ENCODE data around the gene PYGO2.

- no peak for TF ChIP-seq CTCF (conservative IDR thresholded peaks at IDR 0.05 in 1 of 2, IDR thresholded peaks at IDR 0.05 in 1 of 2; ENCODE audit: extremely low read depth in 1 of 2, insufficient read depth in 1 of 2, low read depth in 1 of 2, low read length in 2 of 2)
- no peak for TF ChIP-seq EZH2 (IDR thresholded peaks at IDR 0.05; ENCODE audit: borderline replicate concordance, low read length)
Measured at GRCh38 chr1:154959426-154959780, 2.2 kb downstream of the PYGO2 start.
